NT2/D1 (cell line): ENCODE data around the gene RAB5B.
"Not testable (repeated sequence)": the region's sequence is repeated elsewhere in the genome, so short reads cannot be mapped to it uniquely, and the experiment has no call there.

Experiments used
- DNase-seq: peaks from one replicate; pipeline ENCODE4 v3.0.0-alpha.2; 2011; ENCODE audit warnings: low read depth, low spot score
- H3K27me3 ChIP-seq: 2 replicates; pipeline ENCODE4 v1.6.0; 2011; ENCODE audit warnings: mild to moderate bottlenecking; ENCODE audit not compliant: insufficient read length, insufficient read depth
- H3K36me3 ChIP-seq: 2 replicates; pipeline ENCODE4 v1.6.1; 2011; ENCODE audit warnings: mild to moderate bottlenecking, low read length, mixed read lengths; ENCODE audit not compliant: insufficient read depth, insufficient read length
- H3K4me1 ChIP-seq: 2 replicates; pipeline ENCODE4 v1.5.1; 2011; ENCODE audit not compliant: insufficient read depth, insufficient read length
- H3K4me3 ChIP-seq: 2 replicates; pipeline ENCODE4 v1.5.1; 2011; ENCODE audit warnings: low read depth; ENCODE audit not compliant: insufficient read length
- H3K9ac ChIP-seq: 2 replicates; pipeline ENCODE4 v1.6.0; 2011; ENCODE audit warnings: low read depth; ENCODE audit not compliant: insufficient read length
- H3K9me3 ChIP-seq: 2 replicates; pipeline ENCODE4 v1.5.1; 2011; ENCODE audit warnings: mild to moderate bottlenecking, low read length; ENCODE audit not compliant: insufficient read depth
- SUZ12 ChIP-seq: IDR thresholded peaks from 2 replicates; pipeline ENCODE4 v1.6.1; 2011; ENCODE audit not compliant: insufficient read length, insufficient read depth; ENCODE audit errors: extremely low read depth
- YY1 ChIP-seq: IDR thresholded peaks from 2 replicates; pipeline ENCODE4 v1.6.1; 2011; ENCODE audit not compliant: insufficient read length, insufficient read depth
- ZNF274 ChIP-seq: IDR thresholded peaks from 2 replicates; pipeline ENCODE4 v1.6.1; 2011; ENCODE audit warnings: mild to moderate bottlenecking, low read depth, low read length

The RAB5B gene

GRCh38 chr12:55979069-55979468, 5.2 kb downstream of the RAB5B start:
- no peaks in the 10 kb centered on the region for H3K4me1 ChIP-seq
- H3K36me3 ChIP-seq, result peaks cover 62% of the 10 kb centered on the region

GRCh38 chr12:55981882-55982281, 8.0 kb downstream of the RAB5B start:
- H3K9me3 ChIP-seq, DNase-seq, H3K4me3 ChIP-seq, H3K27me3 ChIP-seq, H3K4me1 ChIP-seq, H3K9ac ChIP-seq: not testable (repeated sequence)
- peaks cover 77% of the 10 kb centered on the region for H3K36me3 ChIP-seq

More at GRCh38 chr12:55979069-55979468, 5.2 kb downstream of the RAB5B start:
- DNase-seq, result no peak
- H3K9ac ChIP-seq, result no peak overlapping the region
- H3K4me3 ChIP-seq, result no peak overlapping the region
- TF ChIP-seq ZNF274 (no peak), SUZ12 (no peak), YY1 (no peak)
- no peaks in the 10 kb centered on the region for H3K27me3 ChIP-seq
- H3K9me3 ChIP-seq, result no peaks in the 10 kb centered on the region

DNA sequence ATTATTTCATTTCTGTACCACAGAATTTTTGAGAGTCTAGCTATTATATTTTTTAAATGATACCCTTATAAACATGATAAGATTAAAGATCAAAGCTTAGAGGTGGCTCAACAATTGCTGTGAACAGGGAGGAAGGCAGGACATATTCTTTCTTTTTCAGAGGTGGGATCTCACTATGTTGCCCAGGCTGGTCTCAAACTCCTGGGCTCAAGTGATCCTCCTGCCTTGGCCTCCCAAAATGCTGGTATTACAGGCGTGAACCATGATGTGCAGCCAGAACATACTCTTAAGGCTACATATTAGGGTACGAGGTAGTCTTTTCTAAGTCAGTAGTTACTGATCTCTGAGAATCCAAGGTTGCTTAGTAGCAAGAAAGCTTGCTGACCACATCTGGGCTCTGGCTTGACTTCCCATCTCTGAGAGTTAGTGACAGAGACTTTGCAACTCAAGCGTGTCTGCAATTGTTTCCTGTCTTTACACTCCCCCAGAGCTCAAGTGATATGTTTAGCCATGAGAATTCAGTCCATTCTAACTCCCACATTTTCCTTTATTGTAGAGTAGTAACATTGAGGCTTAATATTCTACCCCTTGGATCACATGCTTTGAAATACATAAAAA, 8.6 kb downstream of the RAB5B start:
- Histone ChIP-seq H3K27me3 (no peaks in the 10 kb centered on the region), H3K36me3 (peaks cover 77% of the 10 kb centered on the region), H3K4me1 (no peaks in the 10 kb centered on the region), H3K4me3 (no peak overlapping the region), H3K9ac (no peak overlapping the region), H3K9me3 (no peaks in the 10 kb centered on the region)
- TF ChIP-seq ZNF274 (no peak), SUZ12 (no peak), YY1 (no peak)
- DNase-seq, result no peak

GRCh38 chr12:55983232-55983842, 9.5 kb downstream of the RAB5B start:
- Histone ChIP-seq H3K9me3 (no peaks in the 10 kb centered on the region), H3K4me3 (no peak overlapping the region), H3K36me3 (peaks cover 79% of the 10 kb centered on the region), H3K9ac (no peak overlapping the region), H3K4me1 (no peaks in the 10 kb centered on the region), H3K27me3 (no peaks in the 10 kb centered on the region)
- no peak for TF ChIP-seq SUZ12
- TF ChIP-seq ZNF274, result no peak
- TF ChIP-seq YY1, result no peak
- no peak for DNase-seq

DNA sequence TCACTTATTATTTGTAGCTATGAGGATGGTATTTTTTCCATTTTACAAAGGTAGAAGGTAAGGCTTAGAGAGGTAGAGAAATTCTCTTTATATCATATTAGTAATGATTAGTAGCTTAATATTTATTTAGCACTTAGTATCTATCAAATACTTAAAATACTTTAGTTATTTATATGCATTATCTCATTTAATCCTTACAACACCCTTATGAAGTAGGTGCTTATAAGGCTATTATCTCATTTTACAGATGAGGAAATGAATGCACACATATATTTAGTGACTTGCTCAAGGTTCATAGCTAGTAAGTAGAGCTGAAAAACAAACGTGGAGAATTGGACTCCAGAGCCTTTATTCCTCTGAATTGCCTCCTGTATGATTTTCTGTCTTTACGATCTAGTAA, 11.0 kb downstream of the RAB5B start:
- Histone ChIP-seq H3K9ac (no peak overlapping the region), H3K9me3 (no peaks in the 10 kb centered on the region), H3K27me3 (no peaks in the 10 kb centered on the region), H3K4me3 (no peak overlapping the region), H3K36me3 (peaks cover 83% of the 10 kb centered on the region), H3K4me1 (no peaks in the 10 kb centered on the region)
- TF ChIP-seq YY1, result no peak
- TF ChIP-seq ZNF274, result no peak
- no peak for TF ChIP-seq SUZ12
- DNase-seq, result no peak

DNA sequence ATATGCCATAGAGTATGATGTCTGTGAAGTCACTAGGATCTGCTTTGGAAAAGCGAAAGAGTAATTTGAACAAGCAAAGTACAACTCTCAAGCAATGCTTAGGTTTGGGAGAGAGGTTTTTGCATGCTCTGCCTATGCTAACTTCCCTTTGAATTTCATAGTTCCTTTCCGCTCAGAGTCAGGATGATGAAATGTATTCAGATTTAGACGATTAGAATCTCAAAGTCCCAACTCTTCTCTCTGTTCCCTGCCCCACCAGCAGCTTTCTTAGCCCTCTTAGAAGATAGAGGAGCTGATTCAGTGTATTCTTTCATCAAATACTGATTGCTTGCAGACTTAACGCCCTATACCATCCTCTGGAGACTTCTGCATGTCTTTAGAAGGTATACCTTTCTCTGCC, 11.5 kb downstream of the RAB5B start:
- DNase-seq, result no peak
- TF ChIP-seq YY1, result no peak
- TF ChIP-seq SUZ12, result no peak
- no peak for TF ChIP-seq ZNF274
- H3K4me1 ChIP-seq, result no peaks in the 10 kb centered on the region
- H3K4me3 ChIP-seq, result no peak overlapping the region
- H3K27me3 ChIP-seq, result no peaks in the 10 kb centered on the region
- no peak overlapping the region for H3K9ac ChIP-seq
- H3K9me3 ChIP-seq, result no peaks in the 10 kb centered on the region
- H3K36me3 ChIP-seq, result peaks cover 83% of the 10 kb centered on the region

- peaks cover 85% of the 10 kb centered on the region for H3K36me3 ChIP-seq
- H3K9me3 ChIP-seq, result not testable (repeated sequence)
Observed at GRCh38 chr12:55985976-55986375, 12.1 kb downstream of the RAB5B start.

GRCh38 chr12:55991110-55991509, 17.2 kb downstream of the RAB5B start:
- H3K9me3 ChIP-seq, result no peaks in the 10 kb centered on the region
- no peak overlapping the region for H3K4me3 ChIP-seq
- no peak for TF ChIP-seq SUZ12
- TF ChIP-seq ZNF274, result no peak
- TF ChIP-seq YY1, result no peak
- H3K9ac ChIP-seq, result no peak overlapping the region
- H3K4me1 ChIP-seq, result no peaks in the 10 kb centered on the region
- no peak for DNase-seq
- H3K27me3 ChIP-seq, result no peaks in the 10 kb centered on the region
- peaks cover 91% of the 10 kb centered on the region for H3K36me3 ChIP-seq

More at GRCh38 chr12:55985976-55986375, 12.1 kb downstream of the RAB5B start:
- H3K9ac ChIP-seq, DNase-seq, H3K27me3 ChIP-seq, H3K4me3 ChIP-seq, H3K4me1 ChIP-seq: not testable (repeated sequence)
